ENCODE data around the gene RNF32.

The RNF32 gene

GRCh38 chr7:156620291-156620675 is 20.3 kb upstream of the RNF32 start:
- no peak for DNase-seq (ENCODE audit: low read depth)
- TF ChIP-seq CTCF (conservative IDR thresholded peaks at IDR 0.05; ENCODE audit: low read depth, low read length) = no peak
- no peak overlapping the region for H3K4me3 ChIP-seq (ENCODE audit: low read depth, low read length)

GRCh38 chr7:156621652-156622051 is 18.9 kb upstream of the RNF32 start:
- no peak overlapping the region for H3K4me3 ChIP-seq (ENCODE audit: low read depth, low read length)
- TF ChIP-seq CTCF (conservative IDR thresholded peaks at IDR 0.05; ENCODE audit: low read depth, low read length) = no peak
- DNase-seq (ENCODE audit: low read depth) = no peak

- no peak for TF ChIP-seq CTCF (conservative IDR thresholded peaks at IDR 0.05; ENCODE audit: low read depth, low read length)
- H3K4me3 ChIP-seq (ENCODE audit: low read depth, low read length) = no peak overlapping the region
- DNase-seq (ENCODE audit: low read depth) = no peak
These were observed 15.0 kb upstream of the RNF32 start for GRCh38 chr7:156625580-156625979.

GRCh38 chr7:156626220-156626895 is 14.2 kb upstream of the RNF32 start:
- no peak overlapping the region for H3K4me3 ChIP-seq (ENCODE audit: low read depth, low read length)
- no peak for TF ChIP-seq CTCF (conservative IDR thresholded peaks at IDR 0.05; ENCODE audit: low read depth, low read length)
- DNase-seq (ENCODE audit: low read depth) = no peak

- DNase-seq (ENCODE audit: low read depth) = no peak
These were observed 12.0 kb upstream of the RNF32 start for GRCh38 chr7:156628562-156628961.

GRCh38 chr7:156629873-156630272 is 10.7 kb upstream of the RNF32 start:
- H3K4me3 ChIP-seq (ENCODE audit: low read depth, low read length) = no peak overlapping the region
- TF ChIP-seq CTCF (conservative IDR thresholded peaks at IDR 0.05; ENCODE audit: low read depth, low read length) = no peak
- DNase-seq (ENCODE audit: low read depth) = no peak

More at GRCh38 chr7:156628562-156628961, 12.0 kb upstream of the RNF32 start:
- TF ChIP-seq CTCF (conservative IDR thresholded peaks at IDR 0.05; ENCODE audit: low read depth, low read length) = no peak
- H3K4me3 ChIP-seq (ENCODE audit: low read depth, low read length) = no peak overlapping the region

- no peak overlapping the region for H3K4me3 ChIP-seq (ENCODE audit: low read depth, low read length)
- no peak for DNase-seq (ENCODE audit: low read depth)
- TF ChIP-seq CTCF (conservative IDR thresholded peaks at IDR 0.05; ENCODE audit: low read depth, low read length) = no peak
These were observed 6.5 kb upstream of the RNF32 start for GRCh38 chr7:156634117-156634516.

All from choroid plexus epithelial cell (primary cell).